ENCODE results near the gene PRSS48.

PRSS48 gene

DNA sequence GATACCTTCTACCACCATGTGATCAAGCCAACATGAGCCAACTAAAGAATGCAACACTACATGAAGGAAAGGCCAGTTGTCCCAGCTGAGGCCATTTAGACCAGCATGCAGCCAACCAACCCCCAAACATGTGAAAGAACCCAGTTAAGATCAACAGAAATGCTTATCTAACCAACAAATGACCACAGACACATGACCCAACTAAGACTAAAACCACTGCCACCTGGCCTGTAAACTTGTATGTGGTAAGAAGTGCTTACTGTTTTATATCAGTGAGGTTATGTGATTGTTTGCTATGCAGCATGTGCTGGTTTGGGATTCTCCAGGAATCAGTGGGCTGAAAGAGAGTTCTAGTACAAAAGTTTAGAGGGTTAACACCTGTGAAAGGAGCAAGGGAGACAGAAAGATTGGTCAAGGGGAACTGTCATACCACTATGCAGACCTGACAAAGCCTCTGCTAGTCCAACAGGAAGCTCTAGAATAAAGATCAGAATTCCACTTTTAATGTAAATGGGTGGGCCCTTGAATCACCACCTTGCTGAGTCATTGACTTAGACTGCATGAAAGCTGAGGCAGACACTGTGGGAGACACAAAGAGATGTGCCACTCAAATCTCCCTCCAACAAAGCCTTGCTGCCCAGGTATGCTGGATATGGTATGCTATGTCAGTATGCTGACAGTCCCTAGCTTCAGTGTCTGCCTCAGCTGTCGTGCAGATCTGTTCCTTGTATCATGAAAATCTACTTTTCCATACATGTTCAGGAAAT, 54.5 kb downstream of the PRSS48 start:
- Histone ChIP-seq H3K9ac (ENCODE audit: low read depth, low read length) (no peak overlapping the region), H3K27ac (ENCODE audit: low read length) (no peak overlapping the region), H3K4me1 (ENCODE audit: insufficient read depth, low read length) (no peaks in the 10 kb centered on the region), H3K79me2 (ENCODE audit: insufficient read depth, low read length) (no peaks in the 10 kb centered on the region), H3K27me3 (ENCODE audit: insufficient read depth, low read length, poor library complexity) (no peaks in the 10 kb centered on the region), H3K4me2 (ENCODE audit: insufficient read depth, low read length) (no peak overlapping the region), H3K9me3 (ENCODE audit: insufficient read depth, low read length, severe bottlenecking) (no peaks in the 10 kb centered on the region), H4K20me1 (ENCODE audit: insufficient read depth, low read length) (no peaks in the 10 kb centered on the region), H2AFZ (ENCODE audit: low read depth, low read length) (no peak overlapping the region), H3K36me3 (ENCODE audit: insufficient read depth, low read length) (no peaks in the 10 kb centered on the region), H3K4me3 (ENCODE audit: low read depth in 1 of 2, low read length in 2 of 2) (no peak overlapping the region)
- DNase-seq: no peak
- ATAC-seq (ENCODE audit: insufficient read depth, low read depth): no peak
- TF ChIP-seq EZH2 (IDR thresholded peaks at IDR 0.05; ENCODE audit: borderline replicate concordance, low read depth, low read length, severe bottlenecking): no peak
- TF ChIP-seq, protein P1, sequence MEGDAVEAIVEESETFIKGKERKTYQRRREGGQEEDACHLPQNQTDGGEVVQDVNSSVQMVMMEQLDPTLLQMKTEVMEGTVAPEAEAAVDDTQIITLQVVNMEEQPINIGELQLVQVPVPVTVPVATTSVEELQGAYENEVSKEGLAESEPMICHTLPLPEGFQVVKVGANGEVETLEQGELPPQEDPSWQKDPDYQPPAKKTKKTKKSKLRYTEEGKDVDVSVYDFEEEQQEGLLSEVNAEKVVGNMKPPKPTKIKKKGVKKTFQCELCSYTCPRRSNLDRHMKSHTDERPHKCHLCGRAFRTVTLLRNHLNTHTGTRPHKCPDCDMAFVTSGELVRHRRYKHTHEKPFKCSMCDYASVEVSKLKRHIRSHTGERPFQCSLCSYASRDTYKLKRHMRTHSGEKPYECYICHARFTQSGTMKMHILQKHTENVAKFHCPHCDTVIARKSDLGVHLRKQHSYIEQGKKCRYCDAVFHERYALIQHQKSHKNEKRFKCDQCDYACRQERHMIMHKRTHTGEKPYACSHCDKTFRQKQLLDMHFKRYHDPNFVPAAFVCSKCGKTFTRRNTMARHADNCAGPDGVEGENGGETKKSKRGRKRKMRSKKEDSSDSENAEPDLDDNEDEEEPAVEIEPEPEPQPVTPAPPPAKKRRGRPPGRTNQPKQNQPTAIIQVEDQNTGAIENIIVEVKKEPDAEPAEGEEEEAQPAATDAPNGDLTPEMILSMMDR (IDR thresholded peaks at IDR 0.05; ENCODE audit: borderline replicate concordance, extremely low read depth, low read length, poor library complexity, severe bottlenecking): no peak

DNA sequence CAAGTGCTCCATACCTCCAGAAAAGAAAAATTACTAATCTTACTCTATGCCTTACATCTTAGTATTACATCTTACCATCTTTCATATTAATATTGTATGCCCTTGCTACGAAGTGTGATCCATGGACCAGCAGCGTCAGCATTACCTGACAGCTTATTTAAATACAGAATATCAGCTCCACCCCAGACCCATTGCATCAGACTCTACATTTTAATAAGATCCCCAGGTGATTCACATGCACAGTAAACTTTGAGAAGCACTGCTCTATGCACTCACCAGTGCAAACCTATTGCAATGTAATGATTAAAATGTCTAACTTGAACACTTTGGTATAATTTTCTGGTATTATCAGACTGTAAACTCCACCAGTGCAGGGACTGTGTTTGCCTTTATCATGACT, 62.5 kb downstream of the PRSS48 start:
- H4K20me1 ChIP-seq (ENCODE audit: insufficient read depth, low read length): no peaks in the 10 kb centered on the region
- no peaks in the 10 kb centered on the region for H3K27me3 ChIP-seq (ENCODE audit: insufficient read depth, low read length, poor library complexity)
- no peaks in the 10 kb centered on the region for H3K36me3 ChIP-seq (ENCODE audit: insufficient read depth, low read length)
- H3K9me3 ChIP-seq (ENCODE audit: insufficient read depth, low read length, severe bottlenecking): no peaks in the 10 kb centered on the region
- no peak overlapping the region for H3K27ac ChIP-seq (ENCODE audit: low read length)
- no peaks in the 10 kb centered on the region for H3K79me2 ChIP-seq (ENCODE audit: insufficient read depth, low read length)
- ATAC-seq (ENCODE audit: insufficient read depth, low read depth) (no peak), DNase-seq (no peak)
- H3K4me2 ChIP-seq (ENCODE audit: insufficient read depth, low read length): no peak overlapping the region
- no peak overlapping the region for H3K4me3 ChIP-seq (ENCODE audit: low read depth in 1 of 2, low read length in 2 of 2)
- H2AFZ ChIP-seq (ENCODE audit: low read depth, low read length): no peak overlapping the region
- no peak overlapping the region for H3K9ac ChIP-seq (ENCODE audit: low read depth, low read length)
- no peaks in the 10 kb centered on the region for H3K4me1 ChIP-seq (ENCODE audit: insufficient read depth, low read length)
- TF ChIP-seq, protein P1 (IDR thresholded peaks at IDR 0.05; ENCODE audit: borderline replicate concordance, extremely low read depth, low read length, poor library complexity, severe bottlenecking): no peak
- TF ChIP-seq EZH2 (IDR thresholded peaks at IDR 0.05; ENCODE audit: borderline replicate concordance, low read depth, low read length, severe bottlenecking): no peak

DNA sequence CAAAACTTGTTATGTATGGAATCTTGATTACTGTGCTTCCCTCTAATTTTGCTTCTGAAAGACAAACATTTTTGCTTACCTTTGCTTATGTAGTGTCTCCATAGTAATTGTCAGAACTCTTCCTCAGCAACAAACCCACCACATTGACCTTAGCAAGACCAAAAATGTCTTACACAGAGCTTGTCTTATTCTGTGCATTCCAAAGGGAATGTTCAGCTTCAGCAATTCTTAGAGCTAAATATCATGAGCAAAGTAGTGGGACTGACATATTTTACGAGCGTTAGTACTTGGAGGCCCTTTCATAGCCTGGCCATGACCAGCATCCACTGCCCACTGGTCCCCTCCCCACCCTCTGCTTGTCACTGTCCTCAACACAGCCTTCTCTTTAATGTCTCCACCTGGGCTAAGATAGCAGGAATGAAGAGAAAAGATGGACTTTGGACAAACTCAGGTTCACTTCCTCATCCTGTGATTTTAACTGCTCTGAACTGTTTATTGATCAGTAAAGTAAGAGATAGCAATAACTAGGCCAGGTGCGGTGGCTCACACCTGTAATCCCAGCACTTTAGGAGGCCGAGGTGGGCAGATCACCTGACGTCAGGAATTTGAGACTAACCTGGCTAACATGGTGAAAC, 63.9 kb downstream of the PRSS48 start:
- DNase-seq (no peak), ATAC-seq (ENCODE audit: insufficient read depth, low read depth) (no peak)
- Histone ChIP-seq H3K4me3 (ENCODE audit: low read depth in 1 of 2, low read length in 2 of 2) (no peak overlapping the region), H2AFZ (ENCODE audit: low read depth, low read length) (no peak overlapping the region), H3K4me1 (ENCODE audit: insufficient read depth, low read length) (no peaks in the 10 kb centered on the region), H3K36me3 (ENCODE audit: insufficient read depth, low read length) (no peaks in the 10 kb centered on the region), H3K79me2 (ENCODE audit: insufficient read depth, low read length) (no peaks in the 10 kb centered on the region), H3K9ac (ENCODE audit: low read depth, low read length) (no peak overlapping the region), H3K9me3 (ENCODE audit: insufficient read depth, low read length, severe bottlenecking) (no peaks in the 10 kb centered on the region), H4K20me1 (ENCODE audit: insufficient read depth, low read length) (no peaks in the 10 kb centered on the region), H3K4me2 (ENCODE audit: insufficient read depth, low read length) (no peak overlapping the region), H3K27ac (ENCODE audit: low read length) (no peak overlapping the region), H3K27me3 (ENCODE audit: insufficient read depth, low read length, poor library complexity) (no peaks in the 10 kb centered on the region)
- TF ChIP-seq, protein P1 (IDR thresholded peaks at IDR 0.05; ENCODE audit: borderline replicate concordance, extremely low read depth, low read length, poor library complexity, severe bottlenecking): no peak
- TF ChIP-seq EZH2 (IDR thresholded peaks at IDR 0.05; ENCODE audit: borderline replicate concordance, low read depth, low read length, severe bottlenecking): no peak

All from DND-41 (cell line).